ENCODE data around the gene CUEDC1. TPM values are rescaled to one million over a fixed set of nuclear protein-coding genes. Genes with fewer than 3 reads are reported as not detected.

Gene CUEDC1
- total RNA-seq, 1 experiment from 2014 or later = 61.4 TPM

DNA sequence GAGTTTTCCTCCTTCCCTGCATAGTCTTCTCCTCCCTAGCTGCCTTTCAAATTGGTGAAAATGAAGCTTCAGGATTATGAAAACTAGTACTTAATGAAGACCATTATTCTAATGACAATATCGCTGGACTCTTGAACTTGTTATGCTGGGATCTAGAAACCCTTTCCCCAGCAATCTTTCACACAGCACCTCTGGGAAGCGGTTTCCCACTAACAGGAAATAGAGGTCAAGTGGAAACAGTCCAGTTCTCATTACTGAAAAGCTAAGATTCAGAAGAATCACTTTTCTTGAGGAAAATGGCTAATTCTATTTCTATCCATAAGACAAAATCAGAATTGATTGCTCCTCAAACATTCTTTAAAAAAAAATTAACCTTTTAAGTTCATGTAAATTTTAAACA lies 34.8 kb upstream of the CUEDC1 start:
- Histone ChIP-seq H3K27ac (no peak overlapping the region), H3F3A (ENCODE audit: insufficient read depth, low read depth) (peaks cover 63% of the 10 kb centered on the region), H3K4me1 (replicated peaks; ENCODE audit: insufficient read depth) (peaks cover 16% of the 10 kb centered on the region), H3K79me2 (ENCODE audit: low read depth) (peaks cover 26% of the 10 kb centered on the region), H2AFZ (no peak overlapping the region), H3K27me3 (ENCODE audit: insufficient read depth, low read depth) (no peaks in the 10 kb centered on the region), H3K4me3 (no peak overlapping the region), H3K4me2 (no peak overlapping the region), H4K20me1 (ENCODE audit: insufficient read depth) (peaks cover 5% of the 10 kb centered on the region; the same call in 1 of the 2 replicates), H3K9me2 (ENCODE audit: insufficient read depth) (no peaks in the 10 kb centered on the region), H3K9me3 (ENCODE audit: insufficient read depth, low read depth) (no peaks in the 10 kb centered on the region), H3K36me3 (ENCODE audit: low read depth) (peaks cover 3% of the 10 kb centered on the region; the same call in 1 of the 2 replicates)
- intact Hi-C loops (cut with micrococcal nuclease; ENCODE audit: unreplicated experiment) = no loop called here
- BruUV-seq (replicated peaks) = no TSS peak
- ChIA-PET POLR2A (ENCODE audit: unreplicated experiment) (interaction anchor here (0.5 to 0.6 kb wide), 2 partner anchors 113 to 405 kb away, joined by 3 to 17 read pairs; no protein-coding TSS in a partner anchor), CTCF (interaction anchor here (1.2 kb wide), 2 partner anchors 123 to 133 kb away, joined by 3 read pairs; no protein-coding TSS in a partner anchor)
- no peak for DNase-seq
- no peak for TF ChIP-seq EZH2 (IDR thresholded peaks at IDR 0.05; ENCODE audit: low read depth)
- TF ChIP-seq, protein P1, sequence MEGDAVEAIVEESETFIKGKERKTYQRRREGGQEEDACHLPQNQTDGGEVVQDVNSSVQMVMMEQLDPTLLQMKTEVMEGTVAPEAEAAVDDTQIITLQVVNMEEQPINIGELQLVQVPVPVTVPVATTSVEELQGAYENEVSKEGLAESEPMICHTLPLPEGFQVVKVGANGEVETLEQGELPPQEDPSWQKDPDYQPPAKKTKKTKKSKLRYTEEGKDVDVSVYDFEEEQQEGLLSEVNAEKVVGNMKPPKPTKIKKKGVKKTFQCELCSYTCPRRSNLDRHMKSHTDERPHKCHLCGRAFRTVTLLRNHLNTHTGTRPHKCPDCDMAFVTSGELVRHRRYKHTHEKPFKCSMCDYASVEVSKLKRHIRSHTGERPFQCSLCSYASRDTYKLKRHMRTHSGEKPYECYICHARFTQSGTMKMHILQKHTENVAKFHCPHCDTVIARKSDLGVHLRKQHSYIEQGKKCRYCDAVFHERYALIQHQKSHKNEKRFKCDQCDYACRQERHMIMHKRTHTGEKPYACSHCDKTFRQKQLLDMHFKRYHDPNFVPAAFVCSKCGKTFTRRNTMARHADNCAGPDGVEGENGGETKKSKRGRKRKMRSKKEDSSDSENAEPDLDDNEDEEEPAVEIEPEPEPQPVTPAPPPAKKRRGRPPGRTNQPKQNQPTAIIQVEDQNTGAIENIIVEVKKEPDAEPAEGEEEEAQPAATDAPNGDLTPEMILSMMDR (conservative IDR thresholded peaks at IDR 0.05) = no peak

DNA sequence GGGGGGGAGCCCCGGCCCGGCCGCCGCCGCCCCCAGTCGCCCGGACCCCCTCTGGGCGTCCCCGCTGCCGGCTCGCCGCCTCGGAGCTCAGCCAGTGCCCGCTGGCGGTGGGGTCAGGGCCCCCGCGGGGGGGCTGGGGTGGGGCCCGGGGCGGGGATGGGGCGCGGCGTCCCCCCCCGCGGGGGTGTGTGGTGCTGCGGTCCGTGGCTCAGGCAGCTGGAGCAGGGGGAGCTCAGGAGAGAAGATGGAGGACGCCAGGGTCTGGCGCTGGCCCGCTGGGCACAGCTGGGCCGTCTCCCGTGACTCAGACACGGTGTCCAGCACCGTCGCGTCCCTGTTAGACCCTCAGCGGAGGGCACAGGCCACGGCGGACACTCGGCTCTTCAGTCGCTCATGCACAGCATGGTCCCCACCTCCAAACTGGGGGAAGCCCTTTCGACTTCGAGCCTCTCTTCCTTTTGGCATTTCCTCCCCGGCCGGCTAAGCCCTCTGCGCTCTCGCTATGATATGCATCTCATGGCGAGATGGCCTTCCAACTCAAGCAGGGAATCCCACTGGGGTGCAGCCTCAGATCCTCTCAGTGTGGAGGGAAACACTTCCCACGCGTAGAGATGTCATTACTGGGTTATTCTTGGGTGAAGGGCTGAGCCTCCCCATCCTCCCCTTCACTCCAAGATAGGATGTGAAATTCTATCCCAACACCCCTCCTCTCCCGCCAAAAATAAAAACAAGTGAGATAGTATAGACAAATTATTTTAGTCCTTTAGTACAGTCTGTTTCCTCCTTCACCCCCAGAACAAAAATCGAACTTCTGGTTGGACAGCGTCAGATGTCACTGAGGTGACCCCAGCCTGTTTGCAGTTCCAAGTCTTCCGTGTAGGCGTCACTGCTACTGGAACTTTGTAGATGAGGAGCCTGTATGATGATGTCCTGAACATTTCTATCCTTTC lies 33.4 kb upstream of the CUEDC1 start:
- Histone ChIP-seq H3K27ac (peak overlapping the region; percentile 39), H3F3A (ENCODE audit: insufficient read depth, low read depth) (peaks cover 53% of the 10 kb centered on the region), H3K36me3 (ENCODE audit: low read depth) (peaks cover 17% of the 10 kb centered on the region), H3K4me2 (peak overlapping the region; percentile 92), H2AFZ (peak overlapping the region; percentile 80), H3K9me3 (ENCODE audit: insufficient read depth, low read depth) (no peaks in the 10 kb centered on the region), H3K4me1 (replicated peaks; ENCODE audit: insufficient read depth) (peaks cover 29% of the 10 kb centered on the region), H4K20me1 (ENCODE audit: insufficient read depth) (peaks cover 5% of the 10 kb centered on the region; the same call in 1 of the 2 replicates), H3K79me2 (ENCODE audit: low read depth) (peaks cover 40% of the 10 kb centered on the region), H3K27me3 (ENCODE audit: insufficient read depth, low read depth) (no peaks in the 10 kb centered on the region), H3K9me2 (ENCODE audit: insufficient read depth) (no peaks in the 10 kb centered on the region), H3K4me3 (peak overlapping the region; percentile 62)
- TF ChIP-seq EZH2 (IDR thresholded peaks at IDR 0.05; ENCODE audit: low read depth) = no peak
- TF ChIP-seq, protein P1 (conservative IDR thresholded peaks at IDR 0.05) = no peak
- DNase-seq = peak in 1 of 2 experiments; percentile 65
- TSS peak; percentile 53 for BruUV-seq (replicated peaks)
- ChIA-PET CTCF (interaction anchor here (0.6 kb wide), 2 partner anchors 119 to 905 kb away, joined by 6 to 10 read pairs; no protein-coding TSS in a partner anchor), POLR2A (ENCODE audit: unreplicated experiment) (interaction anchor here (0.6 to 0.7 kb wide), 4 partner anchors 33 to 139 kb away, joined by 3 to 5 read pairs (median 4); partner anchors contain the start of genes CUEDC1 and MRPS23)
- intact Hi-C loops (cut with micrococcal nuclease; ENCODE audit: unreplicated experiment) = no loop called here

DNA sequence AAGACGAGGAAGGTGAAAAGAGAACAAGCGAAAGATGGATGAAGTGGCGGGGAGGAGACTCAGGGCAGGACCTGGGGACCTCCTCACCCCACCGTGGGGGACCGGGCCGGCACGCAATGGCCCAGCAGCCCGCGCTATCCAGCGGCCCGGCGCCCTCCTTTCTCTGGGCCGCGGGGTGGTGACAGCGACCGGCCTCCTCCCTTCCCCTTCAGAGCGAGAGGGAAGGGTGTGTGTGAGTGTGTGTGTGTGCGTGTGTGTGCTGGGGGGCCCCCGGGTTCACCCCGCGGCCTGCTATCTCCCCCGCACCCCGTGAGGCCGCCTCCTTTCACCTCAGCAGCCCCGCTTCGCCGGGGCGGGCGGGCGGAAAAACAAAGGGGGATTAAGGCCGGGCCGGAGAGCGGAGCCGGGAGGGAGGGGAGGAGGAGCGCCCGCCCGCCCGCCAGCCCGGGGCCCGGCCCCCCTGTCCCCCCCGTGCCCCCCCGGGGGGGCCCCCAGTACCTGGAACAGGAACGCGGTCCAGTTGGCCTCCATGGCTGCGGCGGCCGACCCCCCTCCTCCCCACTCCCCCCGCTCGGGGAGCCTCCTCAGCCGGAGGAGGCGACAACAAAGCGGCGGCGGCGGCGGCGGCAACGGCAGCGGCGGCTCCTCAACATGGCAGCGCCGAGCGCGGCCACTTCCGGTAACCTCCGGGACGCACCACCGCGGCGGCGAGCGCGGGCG lies 32.5 kb upstream of the CUEDC1 start, which contains the start of gene VEZF1:
VEZF1 (minus strand) TSS at position 674 of the 720 bp plus-strand sequence; CDS start at position 531, 143 bp downstream.
- intact Hi-C loops (cut with micrococcal nuclease; ENCODE audit: unreplicated experiment) = loop anchor here (1.0 to 2.0 kb wide), 2 partner anchors 39 to 112 kb away; no protein-coding TSS in a partner anchor

More for the DNA sequence above, 32.5 kb upstream of the CUEDC1 start, which contains the start of gene VEZF1:
- peak in 1 of 2 experiments; percentile 70 for DNase-seq
- peak within 1 kb of the TSS; percentile 62 for H3K4me3 ChIP-seq
- H3K27ac ChIP-seq = peak within 1 kb of the TSS; percentile 39
- peak within 1 kb of the TSS; percentile 80 for H2AFZ ChIP-seq
- H3K9me3 ChIP-seq (ENCODE audit: insufficient read depth, low read depth) = no peaks in the 10 kb centered on the region
- TF ChIP-seq, protein P1 (conservative IDR thresholded peaks at IDR 0.05) = no peak
- TF ChIP-seq EZH2 (IDR thresholded peaks at IDR 0.05; ENCODE audit: low read depth) = no peak
- no TSS peak for BruUV-seq (replicated peaks)
- peaks cover 24% of the 10 kb centered on the region for H3K36me3 ChIP-seq (ENCODE audit: low read depth)
- H4K20me1 ChIP-seq (ENCODE audit: insufficient read depth) = peaks cover 5% of the 10 kb centered on the region; the same call in 1 of the 2 replicates
- ChIA-PET POLR2A (ENCODE audit: unreplicated experiment) (interaction anchor here (0.6 kb wide), 2 partner anchors 34 to 138 kb away, joined by 3 read pairs; partner anchors contain the start of gene MRPS23), CTCF (interaction anchor here (0.5 to 0.6 kb wide), 3 partner anchors 51 to 904 kb away, joined by 4 to 10 read pairs (median 6); no protein-coding TSS in a partner anchor)
- no peaks in the 10 kb centered on the region for H3K27me3 ChIP-seq (ENCODE audit: insufficient read depth, low read depth)
- peaks cover 29% of the 10 kb centered on the region for H3K4me1 ChIP-seq (replicated peaks; ENCODE audit: insufficient read depth)
- H3K4me2 ChIP-seq = peak within 1 kb of the TSS; percentile 92
- H3K79me2 ChIP-seq (ENCODE audit: low read depth) = peaks cover 49% of the 10 kb centered on the region
- H3F3A ChIP-seq (ENCODE audit: insufficient read depth, low read depth) = peaks cover 50% of the 10 kb centered on the region
- no peaks in the 10 kb centered on the region for H3K9me2 ChIP-seq (ENCODE audit: insufficient read depth)

Measured in PC-9 (cell line).